ENCODE results near the gene DGCR2. TPM values are rescaled to one million over a fixed set of nuclear protein-coding genes. Genes with fewer than 3 reads are reported as not detected.
"Not testable (repeated sequence)": the region's sequence is repeated elsewhere in the genome, so short reads cannot be mapped to it uniquely, and the experiment has no call there.

The DGCR2 gene
- total and polyA plus RNA-seq, 10 of the 15 experiments (the other 5 are each of a cell fraction or from before 2014, with no cell fraction given) = 0.19 to 28.4 (median 16.0) TPM

DNA sequence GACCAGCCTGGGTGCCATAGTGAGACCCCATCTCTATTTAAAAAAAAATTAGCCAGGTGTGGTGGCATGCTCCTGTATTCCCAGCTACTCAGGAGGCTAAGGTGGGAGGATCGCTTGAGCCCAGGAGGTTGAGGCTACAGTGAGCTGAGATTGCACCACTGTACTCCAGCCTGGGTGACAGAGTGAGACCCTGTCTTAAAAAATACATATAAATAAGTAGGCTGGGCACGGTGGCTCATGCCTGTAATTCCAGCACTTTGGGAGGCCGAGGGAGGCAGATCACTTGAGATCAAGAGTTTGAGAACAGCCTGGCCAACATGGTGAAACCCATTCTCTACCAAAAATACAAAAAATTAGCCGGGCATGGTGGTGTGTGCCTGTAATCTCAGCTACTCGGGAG, 135.1 kb downstream of the DGCR2 start:
- H4K20me1 ChIP-seq (ENCODE audit: control insufficient read depth, insufficient read depth); H3K27me3 ChIP-seq (replicated peaks in 1 of 2; ENCODE audit: control insufficient read depth in 2 of 2, insufficient read depth in 2 of 2, low read length in 1 of 2); H3K36me3 ChIP-seq (ENCODE audit: control insufficient read depth in 2 of 2, insufficient read depth in 2 of 2, low read length in 1 of 2); H3K9ac ChIP-seq (ENCODE audit: control insufficient read depth, insufficient read depth, low read length); DNase-seq (ENCODE audit: low read depth, low spot score); in situ Hi-C loops (cut with MboI); CTCF ChIA-PET; SMC1A ChIA-PET (ENCODE audit: uncharacterized antibody, unreplicated experiment); H2AFZ ChIP-seq (ENCODE audit: control insufficient read depth, low read depth, low read length); BruUV-seq (replicated peaks); FAIRE-seq; H3K4me1 ChIP-seq (ENCODE audit: control insufficient read depth, insufficient read depth, low read length); RAD21 ChIA-PET (ENCODE audit: unreplicated experiment); intact Hi-C loops (cut with micrococcal nuclease; ENCODE audit: unreplicated experiment); H3K79me2 ChIP-seq (ENCODE audit: control insufficient read depth, insufficient read depth, low read length); H3K27ac ChIP-seq (ENCODE audit: control insufficient read depth, insufficient read depth); H3K4me2 ChIP-seq (ENCODE audit: control insufficient read depth, insufficient read depth); ATAC-seq; H3K9me3 ChIP-seq (replicated peaks; ENCODE audit: control insufficient read depth, insufficient read depth, low read length); POLR2A ChIA-PET; H3K4me3 ChIP-seq: not testable (repeated sequence)
- 23% methylated on average over 5 of the region's 5 CpGs for WGBS (ENCODE audit: insufficient coverage, insufficient replicate concordance, low lambda C conversion rate, missing lambda C conversion rate)

Small RNA genes within 50 kb of the gene (small RNA-seq; reads per million reads assigned to genes)
- not detected for gene RF00019

Other genes with a start within 250 kb of the DGCR2 start
- gene DGCR6, start 216.1 kb downstream of the DGCR2 start, total RNA-seq (2014; rRNA removed) = 0.11 and 0.27 TPM in 2 replicates
- 0.13 TPM in 1 of 2 replicates, not detected in the other for gene DGCR6, start 216.1 kb downstream of the DGCR2 start, total RNA-seq (2014; rRNA removed; fragmentation: Illumina TruSeq; extraction: Trizol)
- 0.13 and 0.31 TPM in 2 replicates for gene DGCR6, start 216.1 kb downstream of the DGCR2 start, total RNA-seq (2021)
- gene DGCR6, start 216.1 kb downstream of the DGCR2 start, polyA plus RNA-seq (2011; rRNA removed) = 0.19 and 0.30 TPM in 2 replicates
- gene DGCR6, start 216.1 kb downstream of the DGCR2 start, polyA plus RNA-seq (2014; fragmentation: Illumina TruSeq; extraction: Trizol) = 0.06 and 0.19 TPM in 2 replicates
- not detected for gene DGCR6, start 216.1 kb downstream of the DGCR2 start, polyA plus RNA-seq (2014; fragmentation: Nextera tagmentation; extraction: Ambion mirVana)
- 0.08 and 0.22 TPM in 2 replicates for gene DGCR6, start 216.1 kb downstream of the DGCR2 start, polyA plus RNA-seq (2014; rRNA removed)
- gene DGCR6, start 216.1 kb downstream of the DGCR2 start, polyA plus RNA-seq (2016; fragmentation: Nextera tagmentation; extraction: Ambion mirVana) = under 1 TPM; 0.36 to 0.54 TPM
- gene PRODH, start 186.1 kb downstream of the DGCR2 start, total RNA-seq (2014; rRNA removed) = 0.05 and 0.06 TPM in 2 replicates
- gene PRODH, start 186.1 kb downstream of the DGCR2 start, total RNA-seq (2014; rRNA removed; fragmentation: Illumina TruSeq; extraction: Trizol) = 0.05 TPM in 1 of 2 replicates, not detected in the other
- 0.13 TPM in 1 of 2 replicates, not detected in the other for gene PRODH, start 186.1 kb downstream of the DGCR2 start, total RNA-seq (2021)
- 0.10 TPM in 2 replicates for gene PRODH, start 186.1 kb downstream of the DGCR2 start, polyA plus RNA-seq (2011; rRNA removed)
- not detected in 2 replicates for gene PRODH, start 186.1 kb downstream of the DGCR2 start, polyA plus RNA-seq (2014; fragmentation: Illumina TruSeq; extraction: Trizol)
- gene PRODH, start 186.1 kb downstream of the DGCR2 start, polyA plus RNA-seq (2014; fragmentation: Nextera tagmentation; extraction: Ambion mirVana) = not detected
- gene PRODH, start 186.1 kb downstream of the DGCR2 start, polyA plus RNA-seq (2014; rRNA removed) = 0.03 and 0.09 TPM in 2 replicates
- under 1 TPM in 1 of 2 experiments, not detected in 1; 0.08 TPM for gene PRODH, start 186.1 kb downstream of the DGCR2 start, polyA plus RNA-seq (2016; fragmentation: Nextera tagmentation; extraction: Ambion mirVana)
- 0.17 TPM in 1 of 2 replicates, not detected in the other for gene TSSK2, start 8.9 kb upstream of the DGCR2 start, total RNA-seq (2014; rRNA removed)
- not detected in 2 replicates for gene TSSK2, start 8.9 kb upstream of the DGCR2 start, total RNA-seq (2014; rRNA removed; fragmentation: Illumina TruSeq; extraction: Trizol)
- gene TSSK2, start 8.9 kb upstream of the DGCR2 start, total RNA-seq (2021) = not detected in 2 replicates
- not detected in 2 replicates for gene TSSK2, start 8.9 kb upstream of the DGCR2 start, polyA plus RNA-seq (2011; rRNA removed)
- 0.03 TPM in 1 of 2 replicates, not detected in the other for gene TSSK2, start 8.9 kb upstream of the DGCR2 start, polyA plus RNA-seq (2014; fragmentation: Illumina TruSeq; extraction: Trizol)
- not detected for gene TSSK2, start 8.9 kb upstream of the DGCR2 start, polyA plus RNA-seq (2014; fragmentation: Nextera tagmentation; extraction: Ambion mirVana)
- gene TSSK2, start 8.9 kb upstream of the DGCR2 start, polyA plus RNA-seq (2014; rRNA removed) = not detected in 2 replicates
- not detected for gene TSSK2, start 8.9 kb upstream of the DGCR2 start, polyA plus RNA-seq (2016; fragmentation: Nextera tagmentation; extraction: Ambion mirVana)
- 12.5 and 13.5 TPM in 2 replicates for gene ESS2, start 22.2 kb upstream of the DGCR2 start, total RNA-seq (2014; rRNA removed)
- gene ESS2, start 22.2 kb upstream of the DGCR2 start, total RNA-seq (2014; rRNA removed; fragmentation: Illumina TruSeq; extraction: Trizol) = 6.0 and 6.4 TPM in 2 replicates
- 17.9 and 18.3 TPM in 2 replicates for gene ESS2, start 22.2 kb upstream of the DGCR2 start, total RNA-seq (2021)
- gene ESS2, start 22.2 kb upstream of the DGCR2 start, polyA plus RNA-seq (2011; rRNA removed) = 5.7 and 10.2 TPM in 2 replicates
- 0.89 and 6.3 TPM in 2 replicates for gene ESS2, start 22.2 kb upstream of the DGCR2 start, polyA plus RNA-seq (2014; fragmentation: Illumina TruSeq; extraction: Trizol)
- 1 to 10 TPM in 1 of 2 experiments, under 1 TPM in 1; 0.14 to 1.0 TPM for gene ESS2, start 22.2 kb upstream of the DGCR2 start, polyA plus RNA-seq (2014; fragmentation: Nextera tagmentation; extraction: Ambion mirVana)
- 16.2 and 16.9 TPM in 2 replicates for gene ESS2, start 22.2 kb upstream of the DGCR2 start, polyA plus RNA-seq (2014; rRNA removed)
- gene ESS2, start 22.2 kb upstream of the DGCR2 start, polyA plus RNA-seq (2016; fragmentation: Nextera tagmentation; extraction: Ambion mirVana) = 10 to 100 TPM; 14.2 to 15.0 TPM
- gene GSC2, start 27.9 kb upstream of the DGCR2 start, total RNA-seq (2014; rRNA removed) = not detected in 2 replicates
- not detected in 2 replicates for gene GSC2, start 27.9 kb upstream of the DGCR2 start, total RNA-seq (2014; rRNA removed; fragmentation: Illumina TruSeq; extraction: Trizol)
- gene GSC2, start 27.9 kb upstream of the DGCR2 start, total RNA-seq (2021) = not detected in 2 replicates
- gene GSC2, start 27.9 kb upstream of the DGCR2 start, polyA plus RNA-seq (2011; rRNA removed) = not detected in 2 replicates
- not detected in 2 replicates for gene GSC2, start 27.9 kb upstream of the DGCR2 start, polyA plus RNA-seq (2014; fragmentation: Illumina TruSeq; extraction: Trizol)
- not detected for gene GSC2, start 27.9 kb upstream of the DGCR2 start, polyA plus RNA-seq (2014; fragmentation: Nextera tagmentation; extraction: Ambion mirVana)
- gene GSC2, start 27.9 kb upstream of the DGCR2 start, polyA plus RNA-seq (2014; rRNA removed) = not detected in 2 replicates
- not detected for gene GSC2, start 27.9 kb upstream of the DGCR2 start, polyA plus RNA-seq (2016; fragmentation: Nextera tagmentation; extraction: Ambion mirVana)
- 64.5 and 75.9 TPM in 2 replicates for gene SLC25A1, start 56.3 kb upstream of the DGCR2 start, total RNA-seq (2014; rRNA removed)
- 18.9 and 20.2 TPM in 2 replicates for gene SLC25A1, start 56.3 kb upstream of the DGCR2 start, total RNA-seq (2014; rRNA removed; fragmentation: Illumina TruSeq; extraction: Trizol)
- 79.0 and 90.6 TPM in 2 replicates for gene SLC25A1, start 56.3 kb upstream of the DGCR2 start, total RNA-seq (2021)
- gene SLC25A1, start 56.3 kb upstream of the DGCR2 start, polyA plus RNA-seq (2011; rRNA removed) = 9.9 and 21.2 TPM in 2 replicates
- 10.8 and 27.5 TPM in 2 replicates for gene SLC25A1, start 56.3 kb upstream of the DGCR2 start, polyA plus RNA-seq (2014; fragmentation: Illumina TruSeq; extraction: Trizol)
- gene SLC25A1, start 56.3 kb upstream of the DGCR2 start, polyA plus RNA-seq (2014; fragmentation: Nextera tagmentation; extraction: Ambion mirVana) = 1 to 10 TPM; 2.3 to 7.8 TPM
- 59.8 and 67.2 TPM in 2 replicates for gene SLC25A1, start 56.3 kb upstream of the DGCR2 start, polyA plus RNA-seq (2014; rRNA removed)
- gene SLC25A1, start 56.3 kb upstream of the DGCR2 start, polyA plus RNA-seq (2016; fragmentation: Nextera tagmentation; extraction: Ambion mirVana) = 10 to 100 TPM; 33.2 to 75.3 TPM
- gene CLTCL1, start 169.3 kb upstream of the DGCR2 start, total RNA-seq (2014; rRNA removed) = under 0.01 and 0.05 TPM in 2 replicates
- not detected in 2 replicates for gene CLTCL1, start 169.3 kb upstream of the DGCR2 start, total RNA-seq (2014; rRNA removed; fragmentation: Illumina TruSeq; extraction: Trizol)
- 0.16 and 0.18 TPM in 2 replicates for gene CLTCL1, start 169.3 kb upstream of the DGCR2 start, total RNA-seq (2021)
- gene CLTCL1, start 169.3 kb upstream of the DGCR2 start, polyA plus RNA-seq (2011; rRNA removed) = 0.07 and 0.35 TPM in 2 replicates
- 0.07 TPM in 1 of 2 replicates, not detected in the other for gene CLTCL1, start 169.3 kb upstream of the DGCR2 start, polyA plus RNA-seq (2014; fragmentation: Illumina TruSeq; extraction: Trizol)
- gene CLTCL1, start 169.3 kb upstream of the DGCR2 start, polyA plus RNA-seq (2014; fragmentation: Nextera tagmentation; extraction: Ambion mirVana) = under 1 TPM in 1 of 2 experiments, not detected in 1; 0.04 TPM
- 0.13 TPM in 1 of 2 replicates, not detected in the other for gene CLTCL1, start 169.3 kb upstream of the DGCR2 start, polyA plus RNA-seq (2014; rRNA removed)
- gene CLTCL1, start 169.3 kb upstream of the DGCR2 start, polyA plus RNA-seq (2016; fragmentation: Nextera tagmentation; extraction: Ambion mirVana) = under 1 TPM; 0.11 to 0.16 TPM